Fibroblast of mammary gland (primary cell): Measurements from ENCODE around the gene MCU.

ENCODE experiments used
- DNase-seq: peaks from one replicate; pipeline ENCODE4 v3.0.0-alpha.2; 2010; ENCODE audit warnings: low read depth
- H3K4me3 ChIP-seq: 2 replicates; pipeline ENCODE4 v1.5.1; 2011; ENCODE audit warnings: low read depth, mild to moderate bottlenecking, low read length, moderate library complexity; ENCODE audit not compliant: control insufficient read depth
- CTCF ChIP-seq: conservative IDR thresholded peaks from 2 replicates; pipeline ENCODE4 v1.5.1; 2011; ENCODE audit warnings: low read depth, low read length, inconsistent platforms; ENCODE audit not compliant: control insufficient read depth, insufficient read depth

Gene MCU

GRCh38 chr10:72924351-72924750 lies 232.4 kb downstream of the MCU start:
- no peak overlapping the region for H3K4me3 ChIP-seq
- TF ChIP-seq CTCF, result no peak
- DNase-seq, result no peak

- no peak for DNase-seq
- no peak overlapping the region for H3K4me3 ChIP-seq
- no peak for TF ChIP-seq CTCF
Measured at GRCh38 chr10:72925951-72926465, 234.1 kb downstream of the MCU start.

GRCh38 chr10:72927485-72927884 lies 235.5 kb downstream of the MCU start:
- no peak for DNase-seq
- H3K4me3 ChIP-seq, result no peak overlapping the region
- TF ChIP-seq CTCF, result no peak

- no peak for TF ChIP-seq CTCF
- no peak overlapping the region for H3K4me3 ChIP-seq
- no peak for DNase-seq
Measured at GRCh38 chr10:72928798-72929197, 236.9 kb downstream of the MCU start.

- H3K4me3 ChIP-seq, result no peak overlapping the region
- TF ChIP-seq CTCF, result no peak
- no peak for DNase-seq
Measured at GRCh38 chr10:72930276-72930675, 238.3 kb downstream of the MCU start.

- DNase-seq, result no peak
- no peak for TF ChIP-seq CTCF
- no peak overlapping the region for H3K4me3 ChIP-seq
Measured at GRCh38 chr10:72932259-72933015, 240.5 kb downstream of the MCU start.
